GM21423 (cell line): ENCODE results near the gene MYL9.

ENCODE experiments used
- ATAC-seq: cut with Tn5 transposase; IDR thresholded peaks from one replicate; pipeline ENCODE4 v1.9.1; 2021; ENCODE audit warnings: mild to moderate bottlenecking, moderate library complexity; ENCODE audit not compliant: unreplicated experiment

MYL9 gene

GRCh38 chr20:36579996-36580545 is 38.8 kb downstream of the MYL9 start:
- ATAC-seq: no peak

- ATAC-seq: no peak
Observed at GRCh38 chr20:36582322-36582721, 41.0 kb downstream of the MYL9 start.

GRCh38 chr20:36582821-36583220 is 41.5 kb downstream of the MYL9 start:
- no peak for ATAC-seq

- no peak for ATAC-seq
Observed at GRCh38 chr20:36584018-36584481, 42.7 kb downstream of the MYL9 start.

- ATAC-seq: no peak
Observed at GRCh38 chr20:36585410-36586125, 44.2 kb downstream of the MYL9 start.

- ATAC-seq: no peak
Observed at GRCh38 chr20:36587388-36588070, 46.2 kb downstream of the MYL9 start.

GRCh38 chr20:36591281-36591680 is 50.0 kb downstream of the MYL9 start:
- no peak for ATAC-seq

- no peak for ATAC-seq
Observed at GRCh38 chr20:36591854-36592641, 50.7 kb downstream of the MYL9 start.

GRCh38 chr20:36593347-36593929 is 52.1 kb downstream of the MYL9 start:
- no peak for ATAC-seq

GRCh38 chr20:36599912-36600345 is 58.6 kb downstream of the MYL9 start:
- no peak for ATAC-seq
